HG03045 (cell line): ENCODE data around the gene STAG1.
"Not testable (repeated sequence)": the region's sequence is repeated elsewhere in the genome, so short reads cannot be mapped to it uniquely, and the experiment has no call there.

Source experiments
- ATAC-seq: cut with Tn5 transposase; IDR thresholded peaks from one replicate; pipeline ENCODE4 v1.9.1; 2021; ENCODE audit warnings: mild to moderate bottlenecking, moderate library complexity; ENCODE audit not compliant: unreplicated experiment

The STAG1 gene

GRCh38 chr3:136657526-136657925 lies 94.7 kb downstream of the STAG1 start:
- no peak for ATAC-seq

GRCh38 chr3:136653628-136654027 lies 98.5 kb downstream of the STAG1 start:
- ATAC-seq: no peak

GRCh38 chr3:136651581-136651980 lies 100.6 kb downstream of the STAG1 start:
- no peak for ATAC-seq

- ATAC-seq: no peak
These were observed 101.7 kb downstream of the STAG1 start for GRCh38 chr3:136650461-136650860.

GRCh38 chr3:136645915-136646314 lies 106.3 kb downstream of the STAG1 start:
- ATAC-seq: no peak

- no peak for ATAC-seq
These were observed 108.0 kb downstream of the STAG1 start for GRCh38 chr3:136644212-136644611.

GRCh38 chr3:136643380-136643779 lies 108.8 kb downstream of the STAG1 start:
- ATAC-seq: not testable (repeated sequence)

- ATAC-seq: no peak
These were observed 109.5 kb downstream of the STAG1 start for GRCh38 chr3:136642711-136643110.

GRCh38 chr3:136639069-136639468 lies 113.1 kb downstream of the STAG1 start:
- ATAC-seq: no peak

GRCh38 chr3:136637176-136637575 lies 115.0 kb downstream of the STAG1 start:
- no peak for ATAC-seq

- no peak for ATAC-seq
These were observed 117.4 kb downstream of the STAG1 start for GRCh38 chr3:136634821-136635220.

GRCh38 chr3:136632625-136633081 lies 119.5 kb downstream of the STAG1 start:
- ATAC-seq: no peak

GRCh38 chr3:136631424-136631823 lies 120.8 kb downstream of the STAG1 start:
- ATAC-seq: no peak

- no peak for ATAC-seq
These were observed 121.3 kb downstream of the STAG1 start for GRCh38 chr3:136630915-136631314.

GRCh38 chr3:136626493-136626892 lies 125.7 kb downstream of the STAG1 start:
- no peak for ATAC-seq

- no peak for ATAC-seq
These were observed 127.0 kb downstream of the STAG1 start for GRCh38 chr3:136624894-136625815.

GRCh38 chr3:136624371-136624770 lies 127.8 kb downstream of the STAG1 start:
- no peak for ATAC-seq

GRCh38 chr3:136621628-136622027 lies 130.6 kb downstream of the STAG1 start:
- no peak for ATAC-seq

GRCh38 chr3:136620436-136620835 lies 131.7 kb downstream of the STAG1 start:
- ATAC-seq: no peak

GRCh38 chr3:136617969-136618525 lies 134.1 kb downstream of the STAG1 start:
- not testable (repeated sequence) for ATAC-seq

- no peak for ATAC-seq
These were observed 135.0 kb downstream of the STAG1 start for GRCh38 chr3:136617198-136617597.

GRCh38 chr3:136612512-136612911 lies 139.7 kb downstream of the STAG1 start:
- no peak for ATAC-seq
